Measurements from ENCODE around the gene STAT1.
"Not testable (repeated sequence)": the region's sequence is repeated elsewhere in the genome, so short reads cannot be mapped to it uniquely, and the experiment has no call there.

STAT1 gene

DNA sequence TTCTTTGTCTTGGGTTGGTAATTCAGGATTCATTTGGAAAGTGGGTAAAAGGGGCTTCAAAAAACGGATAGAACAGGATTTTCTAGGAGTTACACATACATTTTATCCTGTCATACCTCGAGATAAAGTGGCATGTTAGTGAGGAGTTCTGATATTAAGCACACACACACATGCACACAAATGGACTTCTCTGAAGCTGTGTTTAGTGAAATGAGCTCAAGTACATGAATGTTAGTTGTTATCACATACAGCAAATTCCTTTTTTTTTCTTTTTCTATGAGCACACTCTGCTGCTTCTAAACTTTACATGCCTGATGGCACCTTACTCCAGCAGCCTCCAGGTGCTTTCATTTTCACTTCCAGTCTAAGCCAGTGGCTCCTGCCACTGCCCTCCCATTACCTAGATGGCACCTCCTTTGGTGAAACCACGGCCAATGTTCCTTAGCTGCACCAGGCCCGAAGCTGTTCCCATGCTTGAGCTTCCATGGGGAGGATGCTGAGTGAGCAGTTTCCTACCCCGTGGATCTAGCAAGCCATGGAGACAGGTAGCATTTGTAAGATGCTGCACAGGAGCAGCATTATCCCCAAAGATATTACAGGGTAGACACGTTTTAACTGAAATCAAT lies 49.7 kb downstream of the STAT1 start:
- no peak for DNase-seq

DNA sequence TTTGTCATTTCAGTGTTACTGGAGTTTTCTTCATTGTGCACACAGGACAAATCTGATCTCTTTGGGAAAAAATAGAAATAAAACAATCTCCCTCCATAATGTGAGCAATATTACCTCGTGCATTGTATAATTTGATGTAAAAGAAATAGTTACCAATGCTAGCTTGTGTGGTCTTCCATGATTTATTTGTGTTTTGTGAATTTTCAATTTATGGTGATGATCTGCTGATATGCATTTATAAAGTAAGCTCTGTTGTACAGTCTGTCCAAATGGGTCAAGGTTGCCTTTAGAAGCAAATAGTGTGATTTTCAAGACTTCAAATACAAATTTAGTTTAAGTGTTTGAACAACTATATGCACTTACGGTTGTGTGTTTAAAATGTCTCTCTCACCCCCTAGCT lies 50.9 kb downstream of the STAT1 start:
- no peak for DNase-seq

DNA sequence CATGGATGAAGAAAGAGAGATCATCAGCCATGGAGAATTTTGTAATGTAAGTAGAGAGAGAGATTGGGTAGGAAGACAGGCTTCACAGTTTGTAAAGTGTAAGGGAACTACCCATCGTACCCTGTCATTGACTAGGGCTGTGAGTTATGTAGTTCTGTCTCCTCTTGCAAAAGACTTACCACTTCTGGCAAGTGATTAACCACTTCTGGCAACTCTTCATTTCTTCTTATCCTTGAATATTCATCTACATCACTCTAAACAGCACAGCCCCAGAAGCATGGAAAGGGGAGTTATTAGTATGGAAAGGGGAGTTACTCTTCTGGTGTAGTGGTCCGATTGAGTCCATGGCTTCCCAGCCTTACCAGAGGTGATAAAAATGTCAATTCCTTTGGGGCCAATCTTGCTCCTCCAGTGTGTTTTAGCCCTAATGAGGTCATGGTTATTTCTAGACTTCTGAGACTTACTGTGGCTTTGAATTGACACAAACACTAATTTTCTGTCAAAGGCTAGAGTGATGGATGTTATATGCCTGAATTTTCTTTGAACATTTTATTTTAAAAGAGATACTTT lies 52.0 kb downstream of the STAT1 start:
- DNase-seq = no peak

DNA sequence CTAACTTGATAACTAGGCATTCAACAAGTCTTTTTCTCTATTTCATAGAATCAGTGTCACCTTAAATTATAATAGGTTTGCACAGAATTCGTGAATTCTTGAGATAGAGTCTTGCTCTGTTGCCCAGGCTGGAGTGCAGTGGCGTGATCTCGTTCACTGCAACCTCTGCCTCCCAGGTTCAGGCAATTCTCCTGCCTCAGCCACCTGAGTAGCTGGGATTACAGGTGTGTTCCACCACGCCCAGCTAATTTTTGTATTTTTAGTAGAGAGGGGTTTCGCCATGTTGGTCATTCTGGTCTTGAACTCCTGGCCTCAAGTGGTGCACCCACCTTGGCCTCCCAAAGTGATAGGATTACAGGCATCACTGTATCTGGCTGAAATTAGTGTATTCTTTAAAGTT lies 52.9 kb downstream of the STAT1 start:
- not testable (repeated sequence) for DNase-seq

DNA sequence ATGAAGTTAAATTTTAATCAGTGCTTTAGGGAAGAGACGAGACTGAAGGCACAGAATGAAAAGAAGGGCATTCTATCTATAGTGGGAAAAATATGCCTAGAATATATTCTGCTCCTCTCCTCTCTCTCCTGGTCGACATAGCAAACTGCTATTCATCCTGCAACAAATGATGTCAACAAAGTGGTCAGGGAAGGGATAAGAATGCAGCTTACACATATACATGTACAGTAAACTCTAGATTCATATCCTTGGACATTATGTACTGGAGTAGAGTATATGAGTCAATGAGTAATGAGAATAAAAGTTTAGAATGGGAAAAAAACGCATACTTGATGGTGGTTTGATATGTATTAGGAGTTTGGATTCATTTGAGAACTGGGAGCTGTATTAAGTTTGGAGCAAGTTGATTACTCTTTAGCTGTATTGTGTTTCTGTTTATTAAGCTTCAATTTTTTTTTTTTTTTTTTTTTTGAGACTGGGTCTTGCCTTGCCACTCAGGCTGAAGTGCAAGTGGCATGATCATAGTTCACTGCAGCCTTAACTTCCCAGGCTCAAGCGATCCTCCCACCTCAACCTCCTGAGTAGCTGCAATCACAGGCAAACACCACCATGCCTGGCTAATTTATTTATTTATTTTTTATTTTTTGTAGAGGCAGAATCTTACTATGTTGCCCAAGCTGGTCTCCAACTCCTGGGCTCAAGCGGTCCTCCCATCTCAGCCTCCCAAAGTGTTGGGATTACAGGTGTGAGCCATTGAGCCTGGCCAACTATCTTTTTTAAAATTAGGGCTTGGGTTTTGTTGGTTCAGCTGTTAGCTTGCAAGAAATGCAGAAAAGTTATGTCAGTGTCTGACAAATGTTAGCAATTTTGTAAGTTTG lies 53.8 kb downstream of the STAT1 start:
- no peak for DNase-seq

DNA sequence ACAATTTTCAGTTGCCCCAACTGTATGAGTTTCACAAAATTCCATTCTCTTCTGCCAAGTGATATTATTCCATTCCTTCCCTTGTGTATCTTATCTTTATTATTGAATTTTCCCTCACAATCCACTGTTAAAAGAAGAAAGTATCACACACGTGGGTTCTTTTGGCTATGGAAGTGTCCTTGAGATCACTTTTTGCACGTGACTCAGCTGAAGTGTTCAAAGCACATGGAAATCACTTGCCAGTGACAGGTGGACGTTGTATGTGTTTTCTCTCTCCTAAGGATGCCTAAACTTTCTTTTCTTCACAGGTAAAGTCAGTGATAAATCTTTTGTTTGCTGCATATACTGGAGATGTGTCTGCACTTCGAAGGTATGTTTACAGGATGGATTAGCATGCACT lies 60.7 kb downstream of the STAT1 start:
- DNase-seq = no peak

DNA sequence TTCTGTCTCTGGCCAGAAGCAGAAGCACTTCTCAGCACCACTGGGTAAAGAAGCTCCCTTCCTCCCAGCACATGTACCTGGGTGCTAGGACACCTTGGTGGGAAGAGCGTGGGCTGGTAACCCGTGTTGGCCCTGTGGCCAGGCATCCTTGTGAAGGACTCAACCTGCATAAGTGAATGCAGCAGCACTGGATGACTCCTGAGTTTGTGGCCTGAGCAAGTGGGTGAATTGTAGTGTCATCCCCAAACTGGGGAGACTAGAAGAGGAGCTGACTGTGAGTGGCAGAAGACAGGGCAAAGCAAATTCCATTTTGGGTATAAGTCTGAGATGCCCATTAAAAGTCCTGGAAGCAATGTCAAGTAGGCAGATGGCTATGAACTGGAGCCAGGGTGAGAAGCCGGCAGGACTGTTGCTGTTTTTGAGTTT lies 63.4 kb downstream of the STAT1 start:
- DNase-seq = no peak

DNA sequence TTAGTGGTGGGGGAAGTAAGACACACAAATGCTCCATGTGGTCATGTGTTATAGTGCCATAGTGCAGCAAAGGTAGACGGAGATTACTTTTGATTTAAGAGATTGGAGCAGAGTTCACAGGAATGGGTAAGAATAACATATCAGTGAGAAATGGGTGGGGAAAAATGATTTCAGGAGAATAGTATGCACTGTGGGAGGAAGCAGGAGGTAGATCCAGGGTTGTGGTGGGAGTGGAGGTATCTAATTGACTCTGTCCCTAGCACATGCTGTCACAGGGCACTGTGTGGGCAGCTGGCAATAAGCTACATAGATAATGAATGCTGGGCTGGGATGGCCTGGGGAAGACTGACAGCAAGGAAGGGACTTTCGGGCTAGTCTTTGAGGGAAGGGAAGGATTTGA lies 65.3 kb downstream of the STAT1 start:
- no peak for DNase-seq

DNA sequence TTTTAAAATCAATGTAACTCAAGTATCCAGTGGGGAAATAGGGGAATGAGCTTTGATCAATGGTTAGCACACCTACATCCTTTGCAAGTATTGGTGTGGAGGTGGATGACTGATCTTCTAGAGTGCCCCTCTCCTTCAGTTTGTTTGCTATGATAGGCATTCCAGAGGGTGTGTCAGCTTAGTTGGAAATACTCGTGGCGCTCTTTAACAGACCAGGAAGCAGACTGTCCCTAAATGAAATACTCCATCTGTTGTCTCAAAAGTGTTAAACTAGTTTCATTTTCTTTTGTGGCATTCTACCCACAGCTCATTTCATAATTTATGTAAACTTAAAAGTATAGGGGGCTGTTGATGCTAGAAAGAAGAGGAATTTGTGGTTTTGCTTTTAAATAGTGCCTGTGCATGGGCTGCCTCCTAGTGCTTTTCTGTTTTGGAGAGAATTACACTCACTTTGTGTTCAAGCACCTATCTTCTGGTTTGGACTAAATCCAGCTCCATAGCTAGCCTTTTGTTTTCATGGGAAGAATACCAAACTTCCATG lies 66.2 kb downstream of the STAT1 start:
- DNase-seq = no peak

DNA sequence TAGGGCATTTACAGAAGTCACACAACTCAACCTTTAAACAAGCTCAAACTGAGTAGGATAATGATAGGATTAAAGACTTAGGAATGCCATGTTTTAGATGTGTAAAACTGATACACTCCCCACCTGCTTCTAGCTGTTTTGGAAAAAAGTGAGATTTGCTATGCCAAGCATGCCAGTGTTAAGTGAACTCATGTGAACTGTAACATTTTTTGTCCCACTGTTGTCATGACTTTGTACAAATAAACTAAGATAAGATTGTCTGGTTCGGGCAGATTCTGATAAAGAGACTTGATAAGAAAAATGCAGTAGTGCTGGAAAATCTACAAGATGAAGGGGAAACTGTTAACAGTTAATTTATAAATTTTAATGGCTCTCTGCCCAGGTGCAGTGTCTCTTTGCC lies 66.8 kb downstream of the STAT1 start:
- no peak for DNase-seq

DNA sequence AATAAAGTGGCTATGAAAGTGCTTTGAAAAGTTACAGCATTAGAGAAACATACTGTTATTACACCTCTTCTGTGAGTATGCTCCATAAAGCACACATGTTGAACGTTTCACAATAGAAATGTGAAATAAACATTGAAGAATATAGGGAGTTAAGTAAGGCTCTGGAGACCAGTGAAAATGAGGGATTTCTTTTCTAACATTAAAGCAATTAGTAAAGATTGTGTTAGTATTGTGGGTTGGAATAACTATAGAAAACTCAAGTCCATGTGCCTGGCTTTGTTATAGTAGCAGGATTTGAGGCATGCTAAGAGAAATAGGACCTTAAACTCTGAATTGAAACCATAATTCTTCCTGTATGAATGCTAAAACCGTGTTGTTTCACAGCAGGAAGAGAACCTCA lies 70.3 kb downstream of the STAT1 start:
- DNase-seq = no peak

DNA sequence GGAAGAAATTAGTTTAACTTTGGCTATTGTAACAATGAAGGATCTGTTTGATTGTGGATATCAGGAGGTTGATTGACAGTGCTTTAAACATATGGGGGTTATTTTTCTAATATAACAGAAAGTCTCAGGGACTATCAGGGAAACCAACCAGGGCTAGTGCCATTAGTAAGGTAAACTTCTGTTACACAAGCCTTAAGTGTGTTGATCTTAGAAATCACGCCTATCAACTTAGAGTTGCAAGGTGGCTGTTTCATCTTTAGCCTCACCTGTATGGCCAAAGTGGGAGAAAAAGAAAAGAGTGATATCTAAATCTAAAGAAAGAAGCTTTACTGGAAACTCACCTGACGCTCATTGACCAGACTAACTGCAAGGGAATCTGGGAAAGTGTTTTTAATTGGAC lies 71.3 kb downstream of the STAT1 start:
- no peak for DNase-seq

DNA sequence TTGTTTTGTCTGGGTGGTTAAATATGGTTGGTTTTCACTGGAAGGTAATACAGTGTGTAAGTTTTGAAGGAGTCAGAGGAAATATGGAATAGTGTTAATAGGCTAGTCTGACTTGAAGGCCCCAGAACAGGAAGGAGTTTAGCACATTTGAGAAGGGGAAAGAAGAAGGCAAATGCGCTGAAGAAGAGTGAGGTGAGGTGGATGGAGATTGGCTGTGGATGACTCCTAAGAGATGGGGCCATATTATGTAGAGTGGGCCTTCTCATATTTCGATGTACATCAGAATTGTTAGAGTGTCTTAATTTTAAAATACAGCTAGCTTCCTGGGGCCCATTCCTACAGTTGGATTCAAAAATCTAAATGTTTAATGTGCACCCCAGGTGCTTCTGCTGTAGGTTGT lies 72.4 kb downstream of the STAT1 start:
- no peak for DNase-seq

DNA sequence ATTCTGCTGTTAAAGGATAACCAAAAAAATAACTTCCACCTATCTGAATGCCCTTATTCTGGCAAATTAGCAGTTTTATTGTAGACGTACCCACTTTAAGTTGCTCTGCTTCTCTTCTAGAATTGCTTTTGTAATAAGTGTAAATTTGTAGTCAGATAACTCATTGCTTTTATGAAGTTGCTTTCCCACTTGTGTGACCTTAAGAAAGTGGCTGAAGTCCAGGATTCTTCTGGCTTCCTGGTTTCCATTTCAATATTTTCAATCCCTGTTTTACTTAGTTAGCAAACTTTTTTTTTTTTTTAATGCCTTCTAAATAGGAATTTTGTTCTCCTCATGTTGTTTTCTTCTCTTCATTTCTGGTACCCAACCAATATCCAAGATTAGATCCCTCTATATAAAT lies 73.5 kb downstream of the STAT1 start:
- no peak for DNase-seq

DNA sequence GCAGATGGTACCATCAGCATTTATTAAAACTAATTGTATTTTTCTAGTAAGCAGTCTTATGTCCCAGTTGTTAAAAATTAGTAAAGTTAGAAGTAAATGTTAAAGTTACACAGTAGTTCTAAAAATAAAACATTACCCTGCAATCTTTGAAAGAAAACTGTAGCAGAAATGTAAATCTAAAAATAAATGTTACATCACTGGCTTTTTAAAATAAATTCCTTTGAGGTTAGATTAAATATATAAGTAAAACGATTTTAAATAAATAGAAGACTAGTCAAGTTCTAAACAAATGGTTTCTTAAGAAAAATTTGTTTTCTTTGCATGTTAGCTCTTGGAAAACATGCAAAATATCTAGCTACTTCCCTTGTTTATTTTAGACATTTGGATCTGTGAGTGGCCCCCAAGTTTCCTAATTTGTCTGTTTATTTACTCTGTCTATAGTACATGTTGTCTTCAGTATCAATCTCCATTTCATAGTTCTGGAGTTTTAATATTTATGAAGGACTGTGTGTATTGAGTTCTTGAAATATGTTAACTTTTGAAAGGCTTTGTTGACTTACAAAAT lies 75.1 kb downstream of the STAT1 start:
- DNase-seq = no peak

DNA sequence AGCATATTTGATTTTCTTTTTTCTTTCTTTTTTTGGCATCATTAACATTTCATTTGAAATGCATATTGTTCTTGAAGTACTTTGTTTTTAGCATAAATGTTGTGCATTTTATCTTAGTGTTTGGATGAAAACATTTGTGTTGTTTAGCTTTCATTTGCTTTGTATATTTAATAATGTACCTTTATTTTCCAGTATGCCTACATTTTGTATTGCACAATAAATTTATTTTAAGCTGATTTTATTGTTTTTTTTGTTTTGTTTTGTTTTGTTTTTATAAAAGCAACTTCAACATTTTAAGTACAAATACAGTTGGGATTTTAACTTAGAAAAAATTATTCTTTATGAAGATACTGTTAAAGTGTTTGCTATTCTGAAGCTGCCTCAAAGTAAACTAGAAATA lies 78.9 kb downstream of the STAT1 start:
- no peak for DNase-seq

DNA sequence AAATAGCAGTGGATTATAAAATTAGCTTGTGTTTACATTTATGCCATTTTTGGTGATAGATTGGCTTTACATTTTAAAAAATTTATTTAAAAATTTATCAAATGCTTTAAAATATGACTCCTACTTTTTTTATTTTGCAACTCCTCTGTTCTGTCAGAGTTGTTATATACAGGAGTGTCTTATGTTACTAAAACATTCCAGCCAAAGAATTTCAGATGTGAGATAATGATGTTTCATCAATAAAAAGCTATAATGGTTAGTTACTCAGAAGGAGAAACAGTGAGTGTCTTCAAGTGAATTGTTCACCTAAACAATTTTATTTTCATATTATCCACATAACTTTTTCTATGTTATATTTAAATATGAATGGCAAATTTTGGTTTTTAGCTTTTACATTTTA lies 80.6 kb downstream of the STAT1 start:
- DNase-seq = no peak

DNA sequence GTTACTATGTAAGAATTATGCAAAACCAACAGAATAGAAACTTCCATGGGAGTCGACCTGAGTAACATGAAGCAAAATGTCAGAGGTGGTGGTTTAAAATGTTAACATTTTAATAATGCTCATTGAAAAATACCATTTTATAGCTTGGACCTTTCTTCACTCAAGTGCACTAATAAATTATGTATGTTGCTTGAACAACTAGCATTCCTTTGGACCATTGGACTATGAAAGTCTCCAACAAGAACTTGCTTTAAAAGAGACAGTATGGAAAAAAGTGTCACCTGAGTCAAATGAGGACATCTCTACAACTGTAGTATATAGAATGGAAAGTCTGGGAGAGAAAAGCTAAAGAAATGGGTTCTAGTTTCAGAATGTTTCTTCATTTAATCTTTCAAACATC lies 81.5 kb downstream of the STAT1 start:
- DNase-seq = no peak

DNA sequence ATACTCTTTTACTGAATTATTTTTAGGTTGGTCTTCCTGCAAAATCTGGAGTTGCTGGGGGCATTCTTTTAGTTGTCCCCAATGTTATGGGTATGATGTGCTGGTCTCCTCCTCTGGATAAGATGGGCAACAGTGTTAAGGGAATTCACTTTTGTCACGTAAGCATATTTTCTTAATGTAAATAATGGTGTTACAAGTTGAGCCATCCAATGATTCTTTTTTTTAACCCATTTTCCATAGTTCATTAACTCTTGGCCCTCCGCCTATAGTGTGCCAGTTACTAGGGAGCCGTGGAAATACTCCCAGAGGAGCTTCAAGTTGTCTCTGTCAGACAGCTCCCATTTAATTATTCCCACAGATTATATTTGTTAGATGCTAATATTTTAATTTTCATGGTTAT lies 83.6 kb downstream of the STAT1 start:
- no peak for DNase-seq

DNA sequence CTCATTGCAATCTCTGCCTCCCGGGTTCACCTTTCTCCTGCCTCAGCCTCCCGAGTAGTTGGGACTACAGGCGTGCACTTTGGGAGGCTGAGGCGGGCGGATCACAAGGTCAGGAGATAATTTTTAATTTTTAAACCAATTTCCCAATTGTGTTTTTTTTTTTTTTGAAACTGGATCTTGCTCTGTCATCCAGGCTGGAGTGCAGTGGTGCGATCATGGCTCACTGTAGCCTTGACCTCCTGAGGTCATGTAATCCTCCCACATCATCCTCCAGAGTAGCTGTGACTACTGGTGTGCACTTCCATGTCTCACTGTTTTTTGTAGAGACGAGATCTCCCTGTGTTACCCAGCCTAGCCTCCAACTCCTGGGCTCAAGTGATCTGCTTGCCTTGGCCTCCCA lies 84.1 kb downstream of the STAT1 start:
- DNase-seq = no peak

DNA sequence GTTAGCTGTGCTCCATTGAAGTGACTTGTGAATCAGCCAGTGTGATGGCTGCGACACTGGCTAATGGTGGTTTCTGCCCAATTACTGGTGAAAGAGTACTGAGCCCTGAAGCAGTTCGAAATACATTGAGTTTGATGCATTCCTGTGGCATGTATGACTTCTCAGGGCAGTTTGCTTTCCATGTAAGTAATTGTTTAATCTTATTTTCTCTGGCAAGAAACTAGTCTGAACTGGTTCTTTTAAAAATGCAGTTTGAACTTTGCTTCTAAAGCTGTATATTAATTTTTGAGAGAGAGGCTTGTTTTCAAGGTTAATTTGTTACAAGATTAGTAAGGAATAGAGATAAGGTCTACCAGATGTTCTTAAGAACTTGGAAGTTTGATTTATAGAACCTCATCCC lies 86.7 kb downstream of the STAT1 start:
- no peak for DNase-seq

DNA sequence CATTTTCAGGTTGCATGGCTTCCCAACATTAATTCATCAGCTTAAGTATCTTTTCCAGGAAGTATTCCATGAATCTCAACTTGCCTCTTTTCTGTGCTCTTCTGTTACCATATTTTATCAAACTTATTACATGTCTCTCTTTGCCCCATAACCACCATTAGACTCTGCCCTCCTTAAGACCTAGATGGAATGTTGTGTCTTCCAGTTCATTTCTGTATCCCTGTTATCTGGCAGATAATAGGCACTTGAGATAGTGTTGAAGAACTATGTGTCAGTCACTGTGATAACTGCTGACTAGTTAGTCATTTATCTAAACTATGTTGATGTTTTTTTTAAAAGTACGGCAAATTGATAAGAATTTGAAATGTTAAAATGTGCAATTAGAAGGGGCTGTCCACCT lies 91.6 kb downstream of the STAT1 start:
- DNase-seq = no peak

Data from amygdala (tissue), 56 donors.